GM04503 (cell line): Measurements from ENCODE around the gene ATXN1.
A peak's percentile ranks its signal among the peaks of the same experiment; 100 is the strongest.
"Not testable (repeated sequence)": the region's sequence is repeated elsewhere in the genome, so short reads cannot be mapped to it uniquely, and the experiment has no call there.

Experiments used
- DNase-seq: peaks from one replicate; pipeline ENCODE4 v3.0.0-alpha.2; 2012; ENCODE audit warnings: low read depth

The ATXN1 gene

DNA sequence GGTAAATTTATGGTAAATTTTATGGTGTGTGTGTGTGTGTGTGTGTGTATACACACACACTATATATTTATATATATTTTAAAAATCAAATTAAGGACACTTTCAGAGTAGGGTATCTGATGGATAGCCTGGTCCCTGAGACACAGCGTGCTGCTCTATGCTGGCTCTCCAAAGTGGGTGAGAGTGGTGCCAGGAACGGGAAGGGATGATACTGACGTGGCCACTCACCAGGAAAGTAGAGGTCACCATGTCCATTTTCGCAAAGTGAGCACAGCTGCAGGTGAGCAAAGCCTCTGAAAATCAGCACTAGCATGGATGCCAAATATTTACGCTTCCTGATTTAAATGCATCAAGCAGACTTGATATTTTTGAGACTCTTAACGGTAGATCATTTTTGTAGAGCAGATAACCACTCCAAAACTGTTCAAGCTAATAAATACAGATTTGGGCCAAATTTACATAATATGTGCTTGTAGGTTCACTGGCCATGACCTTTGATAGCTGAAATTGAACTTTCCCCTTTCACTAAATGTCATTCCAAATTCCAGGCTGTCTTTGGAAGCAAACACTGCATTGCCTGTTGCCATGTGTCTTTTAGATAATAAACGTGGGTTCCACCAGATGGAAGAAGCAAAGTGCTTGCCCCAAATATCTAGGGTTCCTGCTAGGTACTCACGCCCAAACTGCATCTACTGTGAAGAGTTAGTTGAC lies 116.6 kb downstream of the ATXN1 start:
- no peak for DNase-seq

DNA sequence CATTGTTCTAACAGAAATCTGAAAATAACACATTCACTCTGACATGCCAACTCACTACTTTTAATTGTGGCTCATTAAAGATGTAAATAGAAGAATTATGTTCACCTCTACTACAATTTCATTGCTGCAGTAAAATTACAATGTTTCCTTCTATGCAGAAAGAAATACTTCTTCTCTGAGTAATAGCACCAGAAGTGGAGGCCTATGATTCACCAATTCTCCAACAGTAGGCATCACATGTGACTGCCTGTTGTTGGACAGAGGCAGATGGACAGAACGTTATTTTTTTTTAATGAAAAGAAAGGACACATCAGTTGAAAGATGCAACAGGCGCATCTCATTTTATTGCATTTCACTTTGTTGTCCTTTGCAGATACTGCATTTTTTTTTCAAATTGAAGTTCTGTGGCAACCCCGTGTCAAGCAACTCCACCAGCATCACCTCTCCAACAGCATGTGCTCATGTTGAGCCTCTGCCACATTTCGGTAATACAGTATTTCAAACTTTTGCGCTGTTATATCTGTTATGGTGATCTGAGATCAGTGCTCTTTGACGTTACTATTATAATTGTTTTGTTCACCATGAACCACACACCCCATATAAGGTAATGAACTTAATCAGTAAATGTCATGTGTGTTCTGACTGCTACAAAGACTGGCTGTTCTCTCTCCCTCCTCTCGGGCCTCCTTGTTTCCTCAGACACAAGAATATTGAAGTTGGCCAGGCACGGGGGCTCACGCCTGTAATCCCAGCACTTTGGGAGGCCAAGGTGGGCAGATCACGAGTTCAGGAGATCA lies 121.4 kb downstream of the ATXN1 start:
- peak; percentile 66 for DNase-seq

DNA sequence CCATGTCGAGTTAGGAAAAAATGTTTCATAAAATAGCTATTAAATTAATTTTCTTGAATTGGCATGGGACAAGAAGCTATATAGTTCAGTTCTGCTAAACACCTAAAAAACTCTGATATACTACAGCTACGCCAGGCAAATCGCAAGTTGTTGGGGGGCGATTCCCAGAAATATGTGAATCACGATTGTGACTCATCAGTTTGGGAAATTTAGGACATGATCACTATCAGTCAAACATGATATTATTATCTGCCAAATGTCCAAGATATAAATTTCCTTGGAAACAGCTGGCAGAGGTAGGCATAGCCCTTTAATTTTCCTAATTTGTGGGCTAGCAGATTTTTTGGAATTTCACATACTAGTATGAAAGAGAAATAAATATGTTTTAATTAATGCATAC lies 123.6 kb downstream of the ATXN1 start:
- no peak for DNase-seq

DNA sequence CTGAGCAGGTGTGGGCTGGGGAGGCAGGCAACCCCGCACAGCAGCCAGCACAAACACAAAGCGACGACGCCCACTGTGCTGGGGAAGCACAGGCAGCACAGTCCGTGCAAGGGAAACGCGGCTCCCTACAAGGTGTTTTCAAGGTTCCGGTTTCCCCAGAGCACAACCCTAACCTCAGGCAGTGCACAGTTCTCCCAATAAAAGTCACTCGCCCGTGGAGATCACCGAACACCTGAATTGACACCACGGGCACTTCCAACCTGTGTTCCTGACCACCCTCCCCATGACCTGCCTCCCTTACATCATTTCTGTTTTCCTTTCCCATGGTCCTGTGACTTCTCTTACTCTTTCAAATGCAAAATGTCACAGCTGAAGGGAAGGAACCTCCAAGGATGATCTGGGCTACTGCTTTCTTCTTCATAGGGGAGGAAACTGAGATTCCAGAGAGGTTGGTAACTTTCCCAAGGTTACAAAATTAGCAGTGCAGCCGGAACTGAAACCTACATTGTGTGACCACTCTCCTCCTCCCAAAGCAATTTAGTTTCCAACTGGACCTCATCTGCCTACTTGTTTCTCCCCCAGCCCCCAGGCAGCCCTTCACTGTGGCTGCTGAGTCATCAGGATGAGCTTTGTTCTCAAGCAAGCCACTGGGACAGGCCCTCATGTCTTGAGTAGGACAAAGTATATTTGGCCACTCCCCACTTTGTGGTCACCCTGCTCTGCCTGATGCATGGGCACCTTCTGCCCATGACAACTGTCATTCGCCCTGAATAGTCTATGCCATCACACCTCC lies 125.3 kb downstream of the ATXN1 start:
- DNase-seq: peak; percentile 28

DNA sequence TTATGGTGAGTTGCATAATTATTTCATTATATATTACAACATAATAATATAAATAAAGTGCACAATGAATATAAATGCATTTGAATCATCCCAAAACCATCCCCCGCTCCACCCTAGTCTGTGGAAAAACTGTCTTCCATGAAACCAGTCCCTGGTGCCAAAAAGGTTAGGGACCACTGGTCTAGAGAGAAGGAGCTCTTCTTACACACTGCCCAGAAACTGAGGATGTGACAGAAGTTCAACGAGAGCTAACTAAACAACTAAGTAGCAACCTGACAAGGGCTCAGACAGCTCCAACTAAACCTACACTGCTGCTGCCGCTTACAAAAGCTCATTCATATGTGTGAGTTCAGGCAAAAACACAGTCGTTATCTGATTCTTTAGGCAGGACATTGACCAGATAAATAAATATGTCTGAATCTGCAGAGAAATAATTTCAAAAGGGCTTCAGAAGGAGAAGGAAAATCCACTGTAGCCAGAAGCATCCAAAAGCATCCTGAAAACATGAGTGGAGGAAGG lies 125.9 kb downstream of the ATXN1 start:
- DNase-seq: no peak

DNA sequence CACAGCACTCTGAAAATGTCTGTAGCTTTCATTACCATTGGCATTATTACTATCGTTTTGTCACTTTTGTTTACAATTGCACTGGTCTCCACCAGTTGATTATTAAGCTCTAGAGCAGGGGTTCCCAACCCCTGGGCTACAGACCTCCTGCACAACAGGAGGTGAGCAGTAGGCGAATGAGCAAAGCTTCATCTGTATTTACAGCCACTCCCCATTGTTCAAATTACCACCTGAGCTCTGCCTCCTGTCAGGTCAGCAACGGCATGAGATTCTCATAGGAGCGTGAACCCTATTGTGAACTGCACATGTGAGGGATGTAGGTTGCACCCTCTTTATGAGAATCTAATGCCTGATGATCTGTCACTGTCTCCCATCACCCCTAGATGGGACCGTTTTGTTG lies 126.4 kb downstream of the ATXN1 start:
- no peak for DNase-seq

DNA sequence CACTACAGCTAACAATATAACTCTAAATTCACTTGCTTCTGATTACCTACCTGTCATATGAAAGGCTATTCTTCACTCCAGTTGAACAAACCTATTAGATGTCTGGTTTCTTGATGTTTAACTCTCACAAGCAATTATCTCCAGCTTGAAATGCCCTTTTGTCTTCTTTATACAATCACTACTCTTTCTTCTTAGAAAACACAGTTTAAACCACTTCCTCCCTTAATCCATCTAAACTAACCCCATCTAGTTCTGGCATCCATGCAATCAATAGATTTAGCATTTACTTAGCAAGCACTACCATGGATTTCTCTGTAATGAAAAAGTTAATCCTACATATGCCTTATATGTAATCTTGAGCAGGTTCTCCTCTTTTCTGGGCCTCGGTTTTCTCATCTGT lies 127.3 kb downstream of the ATXN1 start:
- no peak for DNase-seq

DNA sequence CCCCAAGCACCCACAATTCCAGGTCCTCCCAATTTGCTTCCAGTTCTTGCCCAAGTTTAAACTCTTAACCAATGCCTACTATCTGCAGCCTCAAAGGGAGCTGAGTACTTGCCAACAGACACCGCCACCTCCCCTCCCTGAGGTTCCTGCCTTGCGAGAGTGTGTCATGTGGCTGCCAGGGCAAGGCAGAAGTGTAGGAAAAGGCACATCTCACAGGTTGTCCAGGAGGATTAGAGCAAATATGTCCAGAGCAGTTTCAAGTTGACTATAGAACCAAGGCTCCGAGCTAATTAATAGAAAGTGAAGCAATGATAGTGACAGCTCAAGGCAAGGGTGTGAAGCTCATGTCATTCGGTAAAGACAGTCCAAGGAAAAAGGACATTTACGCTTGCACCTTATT lies 127.8 kb downstream of the ATXN1 start:
- no peak for DNase-seq

DNA sequence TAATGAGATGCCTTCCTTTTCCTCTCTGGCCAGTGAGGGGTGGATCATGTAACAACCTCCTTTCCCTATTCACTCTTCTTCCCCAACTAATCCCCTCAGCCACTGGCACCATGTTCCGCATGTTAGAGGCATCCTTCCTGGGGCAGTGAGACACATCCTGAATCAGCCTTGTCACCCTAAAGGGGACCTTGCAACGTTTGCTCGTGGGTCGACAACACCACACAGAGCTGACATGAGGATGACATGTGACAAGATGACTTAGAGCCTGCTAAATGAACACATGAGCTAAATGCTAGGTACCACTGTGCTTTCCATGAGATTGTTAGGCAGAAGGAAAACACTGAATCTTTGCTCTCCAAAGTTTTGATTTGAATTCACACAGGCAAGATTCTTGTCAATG lies 129.2 kb downstream of the ATXN1 start:
- DNase-seq: no peak

DNA sequence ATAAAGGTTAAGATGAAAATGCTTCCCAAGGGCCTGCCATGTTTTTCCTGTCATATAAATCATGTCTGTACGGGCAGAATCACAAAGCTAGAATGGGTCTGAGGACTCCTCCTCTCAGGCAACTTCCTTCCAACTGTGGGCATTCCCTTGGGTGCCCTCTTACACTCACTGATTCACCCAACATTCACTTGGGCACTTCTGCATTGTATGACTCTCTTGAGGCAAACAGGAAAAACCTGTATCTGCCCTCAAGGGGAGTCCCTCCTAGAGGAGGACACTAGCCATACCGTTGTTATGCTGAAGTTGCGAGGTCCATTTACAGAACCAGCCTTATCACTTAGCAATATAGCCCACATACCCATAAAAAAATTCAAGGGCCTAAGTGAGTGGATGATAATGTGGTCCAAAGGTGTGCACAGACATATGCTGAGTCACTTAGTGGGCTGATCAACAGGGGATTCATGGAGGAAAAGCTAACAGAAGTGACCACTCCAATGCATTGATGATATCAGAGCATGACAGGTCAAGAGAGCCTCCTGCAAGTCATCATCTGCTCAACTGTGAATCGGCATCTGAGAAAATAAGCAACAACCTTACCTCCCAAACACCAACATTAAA lies 131.1 kb downstream of the ATXN1 start:
- DNase-seq: no peak

DNA sequence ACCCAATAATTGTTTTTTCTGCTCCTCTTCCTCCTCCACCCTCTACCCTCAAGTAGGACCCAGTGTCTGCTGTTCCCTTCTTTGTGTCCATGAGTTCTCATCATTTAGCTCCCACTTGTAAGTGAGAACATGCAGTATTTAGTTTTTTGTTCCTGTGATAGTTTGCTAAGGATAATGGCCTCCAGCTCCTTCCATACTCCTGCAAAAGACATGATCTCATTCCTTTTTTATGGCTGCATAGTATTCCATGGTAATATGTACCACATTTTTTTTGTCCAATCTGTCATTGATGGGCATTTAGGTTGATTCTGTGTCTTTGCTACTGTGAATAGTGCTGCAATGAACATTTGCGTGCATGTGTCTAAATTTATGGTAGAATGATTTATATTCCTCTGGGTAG lies 132.7 kb downstream of the ATXN1 start:
- DNase-seq: not testable (repeated sequence)

DNA sequence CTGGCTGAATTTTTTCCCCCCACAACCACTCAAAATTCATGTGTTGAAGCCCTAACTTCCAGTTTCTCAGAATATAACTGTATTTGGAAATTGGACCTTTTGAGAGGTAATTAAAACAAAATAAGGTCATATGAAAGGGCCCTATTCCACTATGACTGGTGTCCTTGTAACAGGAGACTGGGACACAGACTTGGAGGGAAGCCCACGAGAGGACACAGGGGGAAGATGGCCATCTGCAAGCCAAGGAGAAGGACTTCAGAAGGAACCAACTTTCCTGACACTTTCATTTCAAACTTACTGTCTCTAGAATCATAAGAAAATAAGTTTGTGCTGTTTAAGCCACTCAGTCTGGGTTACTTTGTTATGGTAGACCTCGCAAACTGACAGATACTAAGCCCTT lies 134.6 kb downstream of the ATXN1 start:
- no peak for DNase-seq

DNA sequence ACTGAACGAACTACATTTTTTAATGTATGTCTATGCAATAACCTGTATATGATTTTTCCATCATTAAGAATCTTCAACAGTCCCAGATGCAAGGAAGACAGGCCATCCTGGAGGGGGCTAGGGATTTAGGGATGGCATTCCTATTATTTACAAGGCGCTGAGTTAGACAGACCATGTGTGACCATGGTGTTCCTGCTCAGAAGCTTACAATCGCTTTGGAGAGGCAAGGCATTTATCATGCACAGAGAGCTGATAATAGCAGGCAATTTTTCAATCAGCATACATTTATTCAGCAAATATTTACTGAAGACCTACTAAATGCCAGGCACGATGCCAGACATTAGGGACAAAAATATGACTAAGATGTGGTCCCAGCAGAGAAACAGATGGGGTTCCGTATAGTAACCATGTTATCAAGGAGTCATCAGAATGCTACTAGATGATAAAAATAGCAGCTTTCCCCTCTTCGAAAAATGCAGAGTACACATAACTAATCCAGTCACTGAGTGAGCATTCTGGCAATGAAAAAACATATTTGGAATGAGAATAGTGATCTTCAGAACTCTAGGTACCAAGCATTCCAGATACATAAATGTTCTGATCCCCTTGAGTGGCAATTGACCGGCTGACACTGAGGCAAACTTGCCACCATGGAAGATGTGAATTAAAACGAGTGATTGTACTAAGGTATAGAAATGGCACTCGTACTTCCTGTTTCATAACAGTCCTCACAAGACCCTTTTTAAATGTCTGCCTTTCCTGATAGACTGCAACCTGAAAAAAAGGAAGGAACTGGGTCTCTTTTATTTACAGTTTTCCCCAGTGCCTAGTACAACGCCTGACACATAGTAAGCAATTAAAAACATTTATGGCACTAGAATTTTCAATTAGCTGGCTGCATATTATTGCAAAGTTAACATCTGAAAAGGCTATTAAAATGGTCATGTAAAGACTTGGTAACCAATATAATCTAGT lies 135.7 kb downstream of the ATXN1 start:
- no peak for DNase-seq

DNA sequence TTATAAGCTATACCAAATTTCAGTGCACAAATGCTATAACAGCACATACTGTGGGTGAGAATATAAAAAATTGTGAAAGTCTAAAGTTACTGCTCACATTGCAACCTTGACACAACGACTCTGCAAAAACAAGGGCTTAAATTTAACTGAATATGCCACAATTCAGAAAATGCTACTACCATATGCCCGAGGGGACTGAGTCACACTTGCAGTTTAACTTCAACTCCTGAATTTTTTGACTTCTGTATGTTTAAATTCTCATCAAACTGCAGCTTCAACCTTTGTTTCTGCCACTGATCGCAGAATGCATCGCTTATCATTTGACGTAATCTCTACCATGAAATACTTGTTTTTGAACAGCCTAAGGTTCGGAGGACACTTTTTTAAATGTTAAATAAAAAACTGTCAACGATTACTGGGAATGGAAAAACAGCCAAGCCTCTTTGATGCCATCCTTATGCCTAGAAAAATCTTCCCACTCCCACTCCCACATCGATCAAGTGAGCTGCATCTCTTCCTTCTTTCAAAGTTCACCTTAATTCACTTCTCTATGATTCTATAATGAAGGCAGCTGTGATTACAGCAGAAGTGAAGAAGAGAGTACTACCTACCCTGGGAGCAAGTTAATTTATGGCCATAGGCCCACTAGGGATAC lies 136.5 kb downstream of the ATXN1 start:
- DNase-seq: no peak

DNA sequence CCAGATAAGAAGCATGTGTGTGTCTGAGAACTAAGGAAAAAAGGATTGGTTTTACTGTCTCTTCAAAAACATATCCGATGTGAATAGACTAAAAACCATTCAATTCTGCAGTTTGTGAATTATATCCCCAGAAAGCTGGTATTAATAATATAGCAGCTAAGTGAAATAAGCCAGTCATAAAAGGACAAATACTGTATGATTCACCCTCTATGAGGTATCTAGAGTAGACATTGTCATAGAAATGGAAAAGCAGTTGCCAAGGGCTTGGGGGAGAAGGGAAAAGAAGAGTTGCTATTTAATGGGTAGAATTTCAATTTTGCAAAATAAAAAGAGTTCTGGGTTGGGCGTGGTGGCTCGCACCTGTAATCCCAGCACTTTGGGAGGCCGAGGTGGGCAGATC lies 137.5 kb downstream of the ATXN1 start:
- no peak for DNase-seq

DNA sequence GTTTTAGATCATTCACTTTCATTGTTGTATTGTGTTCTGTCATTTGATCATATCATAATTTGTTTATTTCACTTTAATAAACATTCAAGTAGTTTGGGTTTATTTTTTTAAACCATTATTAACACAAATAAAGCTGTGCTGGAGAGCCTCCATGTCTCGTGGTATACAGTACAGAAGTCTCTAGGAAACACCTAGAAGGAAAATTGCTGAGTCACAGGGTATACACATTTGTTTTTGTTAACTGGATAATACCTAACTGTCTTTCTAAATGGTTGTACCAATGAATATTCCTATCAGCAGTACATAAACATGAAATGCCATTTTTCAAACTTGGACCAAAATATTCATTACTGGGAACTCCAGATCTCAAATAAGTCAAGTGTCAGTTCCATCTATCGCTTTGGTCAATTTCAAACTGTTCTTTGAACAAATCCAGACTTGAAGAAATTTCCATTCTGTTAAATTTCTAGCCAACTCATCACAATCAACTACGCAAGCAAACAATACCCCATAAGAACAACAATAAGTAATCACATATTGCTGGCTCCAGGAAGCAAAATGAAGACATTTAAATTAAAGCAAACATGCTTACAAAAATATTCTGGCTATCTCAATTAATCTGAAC lies 138.1 kb downstream of the ATXN1 start:
- no peak for DNase-seq

DNA sequence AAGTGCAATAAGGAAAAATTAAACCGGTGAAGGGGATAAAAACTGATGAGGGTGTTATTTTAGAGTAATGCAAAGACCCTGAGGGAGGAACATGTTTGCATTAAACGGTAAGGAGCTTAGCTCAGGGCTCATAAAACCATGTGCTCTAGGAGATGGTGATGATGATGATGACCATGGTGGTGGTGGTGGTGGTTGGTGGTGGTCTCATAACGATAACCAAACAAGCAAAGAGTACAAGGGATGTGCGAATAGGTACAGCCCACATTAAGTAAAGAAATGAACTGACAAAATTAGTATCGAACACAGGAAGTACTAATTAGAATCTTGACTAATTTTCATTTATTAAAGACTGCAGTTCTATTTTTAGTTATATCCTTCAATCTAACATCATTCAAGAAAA lies 139.1 kb downstream of the ATXN1 start:
- no peak for DNase-seq

DNA sequence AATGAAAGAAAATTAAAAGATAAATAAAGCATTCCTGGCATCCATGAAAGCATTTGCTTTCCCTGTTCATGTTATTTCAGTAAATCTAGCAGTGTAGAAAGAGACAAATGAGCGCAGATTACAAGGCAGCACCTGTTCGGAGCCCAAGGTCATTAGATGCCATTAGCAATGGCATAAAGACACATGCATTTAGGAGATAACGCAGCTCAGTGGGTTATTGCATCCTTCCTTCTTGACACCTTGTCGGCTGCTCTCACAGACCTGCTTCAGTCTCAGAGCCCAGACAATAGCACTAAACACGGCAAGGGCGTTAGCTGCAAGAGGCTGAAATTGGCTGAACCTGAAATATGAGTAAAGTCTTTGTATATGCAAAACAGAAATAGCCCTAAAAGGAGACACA lies 140.3 kb downstream of the ATXN1 start:
- DNase-seq: no peak

DNA sequence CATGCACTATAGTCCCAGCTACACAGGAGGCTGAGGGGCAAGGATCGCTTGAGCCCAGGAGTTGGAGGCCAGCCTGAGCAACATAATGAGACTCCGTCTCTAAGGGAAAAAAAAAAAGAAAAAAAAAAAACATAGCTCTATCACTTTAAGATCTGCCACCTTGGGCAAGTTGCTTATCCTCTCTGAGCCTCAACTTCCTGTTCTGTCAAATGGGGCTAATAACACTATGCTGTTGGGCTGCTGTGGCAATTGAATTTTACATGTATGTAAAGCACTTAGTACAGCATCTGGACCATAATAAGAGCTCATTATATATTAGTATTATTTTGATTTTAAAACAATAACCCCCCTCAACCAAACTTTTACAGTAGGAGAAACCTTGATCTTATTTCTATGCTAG lies 141.5 kb downstream of the ATXN1 start:
- no peak for DNase-seq

DNA sequence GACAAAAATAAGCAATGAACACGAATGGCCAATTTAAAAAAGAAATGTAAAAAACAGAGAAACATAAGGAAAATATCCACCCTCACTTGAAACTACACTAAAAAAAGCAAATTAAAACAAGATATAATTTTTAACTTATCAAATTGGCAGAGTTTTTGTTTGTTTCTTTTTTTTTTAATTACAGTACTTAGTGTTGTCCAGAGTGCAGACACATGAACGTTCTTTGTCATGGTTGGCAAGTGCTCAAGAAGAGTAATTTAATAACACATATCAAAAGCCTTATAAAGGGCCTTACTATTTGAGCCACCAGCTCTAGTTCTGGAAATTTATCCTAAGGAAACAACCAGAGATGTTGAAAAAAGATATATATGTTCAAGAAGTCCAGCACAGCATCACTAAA lies 142.3 kb downstream of the ATXN1 start:
- DNase-seq: no peak
